NB4 (cell line): ENCODE measurements around the gene C10orf62.

Experiments
- DNase-seq: peaks from one replicate; pipeline ENCODE4 v3.0.0; 2010; ENCODE audit warnings: low read depth
- H3K4me3 ChIP-seq: one replicate; pipeline ENCODE4 v1.5.1; 2011; ENCODE audit warnings: mild to moderate bottlenecking, low read depth, low read length, moderate library complexity
- CTCF ChIP-seq: IDR thresholded peaks from one replicate; pipeline ENCODE4 v1.5.1; 2012; ENCODE audit warnings: low read depth, low read length
- MAX ChIP-seq: IDR thresholded peaks from 2 replicates; pipeline ENCODE4 v1.6.1; 2011; ENCODE audit warnings: low read depth, low read length
- MYC ChIP-seq: IDR thresholded peaks from 2 replicates; pipeline ENCODE4 v1.6.1; 2011; ENCODE audit warnings: low read depth, low read length
- POLR2A ChIP-seq: IDR thresholded peaks from 2 replicates; pipeline ENCODE4 v1.6.1; 2011; ENCODE audit warnings: mild to moderate bottlenecking; ENCODE audit not compliant: insufficient read length; ENCODE audit errors: extremely low read depth

The C10orf62 gene

GRCh38 chr10:97618733-97619132, 29.2 kb downstream of the C10orf62 start:
- no peak overlapping the region for H3K4me3 ChIP-seq
- no peak for DNase-seq
- TF ChIP-seq MYC: no peak
- no peak for TF ChIP-seq MAX
- TF ChIP-seq CTCF: no peak
- no peak for TF ChIP-seq POLR2A

GRCh38 chr10:97623277-97623676, 33.8 kb downstream of the C10orf62 start:
- no peak overlapping the region for H3K4me3 ChIP-seq
- DNase-seq: no peak
- TF ChIP-seq CTCF: no peak

- H3K4me3 ChIP-seq: no peak overlapping the region
- no peak for TF ChIP-seq POLR2A
- no peak for TF ChIP-seq MYC
- TF ChIP-seq CTCF: no peak
- TF ChIP-seq MAX: no peak
- no peak for DNase-seq
These were observed 38.2 kb downstream of the C10orf62 start for GRCh38 chr10:97627731-97628130.

GRCh38 chr10:97628228-97628627, 38.7 kb downstream of the C10orf62 start:
- no peak for TF ChIP-seq CTCF
- no peak for TF ChIP-seq POLR2A
- no peak for TF ChIP-seq MAX
- TF ChIP-seq MYC: no peak
- H3K4me3 ChIP-seq: no peak overlapping the region

GRCh38 chr10:97629289-97629688, 39.8 kb downstream of the C10orf62 start:
- H3K4me3 ChIP-seq: no peak overlapping the region
- TF ChIP-seq CTCF (no peak), MAX (no peak), MYC (no peak)
- peak; percentile 55 for DNase-seq

More at GRCh38 chr10:97628228-97628627, 38.7 kb downstream of the C10orf62 start:
- DNase-seq: no peak

- TF ChIP-seq POLR2A (no peak), CTCF (no peak), MYC (no peak), MAX (no peak)
- no peak for DNase-seq
- no peak overlapping the region for H3K4me3 ChIP-seq
These were observed 41.6 kb downstream of the C10orf62 start for GRCh38 chr10:97631098-97631497.
